ENCODE results near the gene LCORL.

The LCORL gene

DNA sequence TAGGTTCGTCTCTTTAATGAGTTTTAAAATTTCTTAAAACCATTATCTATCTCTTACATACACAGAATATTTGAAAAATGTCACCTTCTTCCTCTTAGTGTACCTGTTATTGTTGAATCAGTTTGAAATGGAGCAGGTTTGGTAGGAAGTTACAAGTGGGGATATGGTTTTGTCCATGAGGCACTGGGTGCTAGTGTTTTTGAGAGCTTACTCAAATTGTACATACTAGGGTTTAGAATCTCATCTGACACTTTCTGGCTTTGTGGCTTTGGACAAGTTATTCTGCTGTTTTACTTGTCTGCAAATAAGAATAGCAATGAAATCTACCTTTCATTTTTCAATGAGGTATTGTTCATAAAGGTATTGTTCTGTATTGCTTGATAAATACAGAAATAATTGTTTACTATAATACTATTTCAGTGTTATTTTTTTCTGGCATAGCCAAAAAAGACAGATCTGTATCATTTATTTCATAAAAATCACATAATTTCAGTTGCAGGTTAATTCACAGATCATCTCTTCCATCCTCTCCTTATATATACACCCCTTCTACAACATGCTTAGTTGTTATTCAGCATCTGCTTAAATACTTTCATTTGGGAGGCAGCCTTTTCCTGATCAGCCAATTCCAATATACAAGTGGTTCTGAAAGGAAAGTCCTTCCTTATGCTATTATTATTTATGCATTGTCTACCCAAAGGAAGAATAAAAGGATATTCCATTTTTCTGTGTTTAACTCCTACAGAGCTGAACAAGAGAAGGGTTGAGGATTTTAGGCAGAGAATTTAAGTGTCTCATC, 197.5 kb downstream of the LCORL start:
- H3K4me3 ChIP-seq (ENCODE audit: low read length) = no peak overlapping the region
- no peaks in the 10 kb centered on the region for H3K4me1 ChIP-seq (ENCODE audit: control insufficient read depth, low read length)
- H3K9me3 ChIP-seq (ENCODE audit: control insufficient read depth, insufficient read depth, low read length) = no peaks in the 10 kb centered on the region
- TF ChIP-seq, protein P1, sequence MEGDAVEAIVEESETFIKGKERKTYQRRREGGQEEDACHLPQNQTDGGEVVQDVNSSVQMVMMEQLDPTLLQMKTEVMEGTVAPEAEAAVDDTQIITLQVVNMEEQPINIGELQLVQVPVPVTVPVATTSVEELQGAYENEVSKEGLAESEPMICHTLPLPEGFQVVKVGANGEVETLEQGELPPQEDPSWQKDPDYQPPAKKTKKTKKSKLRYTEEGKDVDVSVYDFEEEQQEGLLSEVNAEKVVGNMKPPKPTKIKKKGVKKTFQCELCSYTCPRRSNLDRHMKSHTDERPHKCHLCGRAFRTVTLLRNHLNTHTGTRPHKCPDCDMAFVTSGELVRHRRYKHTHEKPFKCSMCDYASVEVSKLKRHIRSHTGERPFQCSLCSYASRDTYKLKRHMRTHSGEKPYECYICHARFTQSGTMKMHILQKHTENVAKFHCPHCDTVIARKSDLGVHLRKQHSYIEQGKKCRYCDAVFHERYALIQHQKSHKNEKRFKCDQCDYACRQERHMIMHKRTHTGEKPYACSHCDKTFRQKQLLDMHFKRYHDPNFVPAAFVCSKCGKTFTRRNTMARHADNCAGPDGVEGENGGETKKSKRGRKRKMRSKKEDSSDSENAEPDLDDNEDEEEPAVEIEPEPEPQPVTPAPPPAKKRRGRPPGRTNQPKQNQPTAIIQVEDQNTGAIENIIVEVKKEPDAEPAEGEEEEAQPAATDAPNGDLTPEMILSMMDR (IDR thresholded peaks at IDR 0.05; ENCODE audit: low read depth, low read length, poor library complexity, severe bottlenecking) = no peak
- no peak overlapping the region for H3K27ac ChIP-seq (ENCODE audit: low read depth, low read length)
- no peaks in the 10 kb centered on the region for H4K20me1 ChIP-seq (ENCODE audit: control insufficient read depth, insufficient read depth, low read depth, low read length)
- H3K36me3 ChIP-seq (ENCODE audit: control insufficient read depth, low read length) = peaks cover 95% of the 10 kb centered on the region
- no peak overlapping the region for H3K4me2 ChIP-seq (ENCODE audit: low read length)
- H3K27me3 ChIP-seq (ENCODE audit: control insufficient read depth, low read length) = no peaks in the 10 kb centered on the region
- peaks cover 84% of the 10 kb centered on the region for H3K79me2 ChIP-seq (ENCODE audit: control insufficient read depth, low read length)
- no peaks in the 10 kb centered on the region; the same call in 1 of the 2 replicates for H3F3A ChIP-seq (ENCODE audit: control insufficient read depth, insufficient read depth)
- no peaks in the 10 kb centered on the region for H3K9me2 ChIP-seq (replicated peaks; ENCODE audit: control insufficient read depth, low read length)

DNA sequence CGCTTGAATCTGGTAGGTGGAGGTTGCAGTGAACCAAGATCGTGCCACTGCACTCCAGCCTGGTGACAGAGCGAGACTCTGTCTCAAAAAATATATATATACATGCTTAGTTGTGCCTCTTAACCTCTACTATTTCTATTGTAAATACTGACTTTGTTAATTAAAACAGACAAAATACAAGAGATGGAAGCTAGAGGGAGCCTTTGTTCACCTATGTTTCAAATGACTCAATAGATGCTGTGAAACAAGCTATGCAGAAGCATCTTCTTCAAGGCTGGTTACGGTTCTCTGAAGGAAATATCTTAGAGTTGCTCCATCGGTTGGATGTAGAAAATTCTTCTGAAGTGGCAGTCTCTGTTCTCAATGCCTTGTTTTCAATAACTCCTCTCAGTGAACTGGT, 204.5 kb downstream of the LCORL start:
- Histone ChIP-seq H3K4me3 (ENCODE audit: low read length) (no peak overlapping the region), H3K79me2 (ENCODE audit: control insufficient read depth, low read length) (peaks cover 91% of the 10 kb centered on the region), H3K4me1 (ENCODE audit: control insufficient read depth, low read length) (peaks cover 20% of the 10 kb centered on the region), H4K20me1 (ENCODE audit: control insufficient read depth, insufficient read depth, low read depth, low read length) (peaks cover 20% of the 10 kb centered on the region; the same call in 1 of the 2 replicates), H3K27ac (ENCODE audit: low read depth, low read length) (no peak overlapping the region), H3K27me3 (ENCODE audit: control insufficient read depth, low read length) (no peaks in the 10 kb centered on the region), H3K4me2 (ENCODE audit: low read length) (0 out of 2 replicates have a peak overlapping the region, but pooled peaks have one; percentile 25), H3K36me3 (ENCODE audit: control insufficient read depth, low read length) (peaks cover 96% of the 10 kb centered on the region), H3K9me2 (replicated peaks; ENCODE audit: control insufficient read depth, low read length) (no peaks in the 10 kb centered on the region), H3K9me3 (ENCODE audit: control insufficient read depth, insufficient read depth, low read length) (no peaks in the 10 kb centered on the region), H3F3A (ENCODE audit: control insufficient read depth, insufficient read depth) (peaks cover 16% of the 10 kb centered on the region; the same call in 1 of the 2 replicates)
- TF ChIP-seq, protein P1 (IDR thresholded peaks at IDR 0.05; ENCODE audit: low read depth, low read length, poor library complexity, severe bottlenecking) = peak; percentile 70
- TF ChIP-seq EZH2phosphoT487 (IDR thresholded peaks at IDR 0.05; ENCODE audit: borderline replicate concordance, low read length) = no peak

DNA sequence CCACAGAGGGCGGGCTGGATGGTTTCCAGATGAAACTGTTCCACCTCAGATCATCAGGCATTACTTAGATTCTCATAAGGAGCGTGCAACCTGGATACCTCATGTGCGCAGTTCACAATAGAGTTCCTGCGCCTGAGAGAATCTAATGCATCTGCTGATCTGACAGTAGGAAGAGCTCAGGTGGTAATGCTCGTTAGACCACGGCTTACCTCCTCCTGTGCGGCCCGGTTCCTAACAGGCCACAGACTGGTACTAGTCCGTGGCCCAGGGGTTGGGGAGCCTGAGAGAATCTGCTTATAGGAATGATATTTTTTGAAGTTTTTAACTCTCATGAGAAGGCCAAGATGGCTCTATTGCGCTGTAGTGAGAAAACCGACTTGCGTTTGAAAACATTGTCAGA, 205.4 kb downstream of the LCORL start:
- H3K27me3 ChIP-seq (ENCODE audit: control insufficient read depth, low read length) = no peaks in the 10 kb centered on the region
- H3F3A ChIP-seq (ENCODE audit: control insufficient read depth, insufficient read depth) = peaks cover 16% of the 10 kb centered on the region; the same call in 1 of the 2 replicates
- no peaks in the 10 kb centered on the region for H3K9me2 ChIP-seq (replicated peaks; ENCODE audit: control insufficient read depth, low read length)
- no peaks in the 10 kb centered on the region for H3K9me3 ChIP-seq (ENCODE audit: control insufficient read depth, insufficient read depth, low read length)
- TF ChIP-seq, protein P1 (IDR thresholded peaks at IDR 0.05; ENCODE audit: low read depth, low read length, poor library complexity, severe bottlenecking) = no peak
- no peak for TF ChIP-seq EZH2phosphoT487 (IDR thresholded peaks at IDR 0.05; ENCODE audit: borderline replicate concordance, low read length)
- peaks cover 98% of the 10 kb centered on the region for H3K36me3 ChIP-seq (ENCODE audit: control insufficient read depth, low read length)
- H3K4me3 ChIP-seq (ENCODE audit: low read length) = no peak overlapping the region
- no peak overlapping the region for H3K4me2 ChIP-seq (ENCODE audit: low read length)
- peaks cover 95% of the 10 kb centered on the region for H3K79me2 ChIP-seq (ENCODE audit: control insufficient read depth, low read length)
- H3K4me1 ChIP-seq (ENCODE audit: control insufficient read depth, low read length) = peaks cover 20% of the 10 kb centered on the region
- H3K27ac ChIP-seq (ENCODE audit: low read depth, low read length) = no peak overlapping the region
- peaks cover 20% of the 10 kb centered on the region; the same call in 1 of the 2 replicates for H4K20me1 ChIP-seq (ENCODE audit: control insufficient read depth, insufficient read depth, low read depth, low read length)
